Embryonic facial prominence (tissue), 1 donor: ENCODE results near the gene DLG1.

ENCODE experiments used
- DNase-seq: peaks from one replicate; pipeline ENCODE4 v3.0.0-alpha.2; 2016; ENCODE audit errors: extremely low spot score

Gene DLG1

GRCh38 chr3:197248341-197248740 is 50.1 kb downstream of the DLG1 start:
- no peak for DNase-seq

GRCh38 chr3:197244751-197245150 is 53.7 kb downstream of the DLG1 start:
- no peak for DNase-seq

GRCh38 chr3:197242784-197243432 is 55.5 kb downstream of the DLG1 start:
- DNase-seq: no peak

GRCh38 chr3:197241173-197241572 is 57.2 kb downstream of the DLG1 start:
- no peak for DNase-seq

- DNase-seq: no peak
Measured at GRCh38 chr3:197239857-197240256, 58.6 kb downstream of the DLG1 start.

- DNase-seq: no peak
Measured at GRCh38 chr3:197238842-197239241, 59.6 kb downstream of the DLG1 start.

- no peak for DNase-seq
Measured at GRCh38 chr3:197237897-197238296, 60.5 kb downstream of the DLG1 start.

- no peak for DNase-seq
Measured at GRCh38 chr3:197236362-197236761, 62.0 kb downstream of the DLG1 start.

- DNase-seq: no peak
Measured at GRCh38 chr3:197234947-197235914, 63.2 kb downstream of the DLG1 start.

- no peak for DNase-seq
Measured at GRCh38 chr3:197231321-197231720, 67.1 kb downstream of the DLG1 start.

GRCh38 chr3:197229836-197230235 is 68.6 kb downstream of the DLG1 start:
- no peak for DNase-seq

GRCh38 chr3:197229178-197229577 is 69.2 kb downstream of the DLG1 start:
- DNase-seq: no peak

GRCh38 chr3:197227780-197228574 is 70.4 kb downstream of the DLG1 start:
- DNase-seq: no peak

GRCh38 chr3:197226179-197226578 is 72.2 kb downstream of the DLG1 start:
- no peak for DNase-seq

GRCh38 chr3:197225579-197225978 is 72.8 kb downstream of the DLG1 start:
- DNase-seq: no peak

- DNase-seq: no peak
Measured at GRCh38 chr3:197224034-197224444, 74.4 kb downstream of the DLG1 start.

- no peak for DNase-seq
Measured at GRCh38 chr3:197222937-197223370, 75.5 kb downstream of the DLG1 start.

- DNase-seq: no peak
Measured at GRCh38 chr3:197219619-197220018, 78.8 kb downstream of the DLG1 start.

- no peak for DNase-seq
Measured at GRCh38 chr3:197218210-197218609, 80.2 kb downstream of the DLG1 start.

GRCh38 chr3:197216914-197217313 is 81.5 kb downstream of the DLG1 start:
- DNase-seq: no peak

GRCh38 chr3:197216169-197216860 is 82.1 kb downstream of the DLG1 start:
- no peak for DNase-seq

- DNase-seq: no peak
Measured at GRCh38 chr3:197212290-197212689, 86.1 kb downstream of the DLG1 start.
